NK-92 (cell line): ENCODE results near the gene ZBTB7C.
"Not testable (repeated sequence)": the region's sequence is repeated elsewhere in the genome, so short reads cannot be mapped to it uniquely, and the experiment has no call there.

Experiments
- DNase-seq: peaks from one replicate; lab custom pipeline; 2025; ENCODE audit not compliant: unreplicated experiment; lab: John Stamatoyannopoulos, UW

The ZBTB7C gene

GRCh38 chr18:48303883-48304282 is 105.3 kb downstream of the ZBTB7C start:
- no peak for DNase-seq

DNA sequence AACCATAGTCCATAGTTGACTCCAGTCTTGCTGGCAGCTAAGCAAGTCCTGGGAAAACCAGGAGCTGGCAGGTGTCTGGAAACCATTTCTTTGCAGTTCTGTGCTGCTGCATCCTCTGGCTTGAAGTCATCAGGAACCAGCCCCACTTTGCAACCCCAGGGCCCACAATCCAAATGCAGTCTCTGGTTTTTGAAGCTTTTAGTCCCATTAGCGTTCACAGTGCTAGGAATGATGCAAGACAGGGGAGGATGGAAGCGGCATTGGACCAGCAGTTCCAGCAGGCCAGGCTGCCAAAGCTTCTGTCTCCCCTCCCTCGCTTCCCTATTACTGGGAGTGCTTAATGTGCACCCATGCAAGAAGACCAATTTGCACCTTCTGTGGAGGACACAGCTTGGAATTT is 106.4 kb downstream of the ZBTB7C start:
- no peak for DNase-seq

DNA sequence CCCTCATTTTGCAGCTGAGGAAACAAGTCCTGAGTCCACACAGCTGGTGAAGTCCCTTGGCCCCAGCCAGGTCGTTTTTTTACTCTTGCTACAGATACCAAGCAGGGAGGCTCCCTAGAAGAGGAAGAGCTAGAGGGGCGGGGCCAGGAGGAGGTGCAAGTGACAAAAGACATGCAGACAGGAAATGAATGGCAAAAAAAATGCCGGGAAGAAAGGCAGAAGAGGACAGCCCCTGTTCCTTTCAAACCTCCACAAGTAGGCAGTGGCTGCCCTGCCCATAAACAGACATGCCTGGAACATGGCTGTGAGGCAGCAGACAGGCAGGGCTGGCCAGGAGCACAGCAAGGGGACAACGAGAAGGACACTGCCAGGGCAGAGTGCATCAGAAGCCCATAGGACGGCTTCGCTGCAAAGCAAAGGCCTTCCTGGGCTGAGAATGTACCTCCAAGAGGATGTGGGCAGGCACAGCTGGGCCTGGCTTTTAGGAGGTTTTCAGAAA is 108.7 kb downstream of the ZBTB7C start:
- DNase-seq, result no peak

DNA sequence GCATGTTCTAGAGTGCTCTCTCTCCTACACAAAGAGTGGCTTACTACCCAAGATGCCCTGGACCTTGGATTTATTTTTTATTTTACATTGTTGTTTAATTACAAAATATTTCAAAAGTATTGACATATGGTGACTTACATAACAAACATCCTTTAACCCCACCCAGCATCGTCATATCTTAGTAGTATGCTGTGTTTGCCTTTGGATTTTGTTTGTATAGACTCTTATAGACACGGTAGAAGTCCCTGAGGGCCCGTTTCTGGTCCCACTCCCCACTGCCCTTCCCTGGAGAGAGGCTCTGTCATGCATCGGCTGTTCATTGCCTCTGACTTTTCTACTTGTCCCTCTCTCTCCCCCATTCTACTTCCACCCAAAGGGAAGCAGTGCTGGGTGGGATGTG is 112.0 kb downstream of the ZBTB7C start:
- DNase-seq, result no peak

DNA sequence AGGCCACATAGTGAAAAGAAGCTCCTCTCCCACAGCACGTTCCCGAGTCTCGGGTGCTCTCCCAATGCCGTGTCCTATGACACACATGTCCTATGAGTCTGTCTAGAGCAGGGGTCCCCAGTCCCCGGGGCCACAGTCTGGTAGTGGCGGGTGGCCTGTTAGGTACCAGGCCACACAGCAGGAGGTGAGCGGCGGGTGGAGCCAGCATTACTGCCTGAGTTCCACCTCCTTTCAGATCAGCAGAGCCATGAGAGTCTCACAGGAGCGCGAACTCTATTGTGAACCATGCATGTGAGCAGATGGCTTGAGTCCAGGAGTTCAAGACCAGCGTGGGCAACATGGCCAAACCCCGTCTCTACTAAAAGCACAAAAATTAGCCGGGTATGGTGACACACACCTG is 112.6 kb downstream of the ZBTB7C start:
- DNase-seq, result no peak

- no peak for DNase-seq
These were observed 113.4 kb downstream of the ZBTB7C start for GRCh38 chr18:48295586-48296311.

DNA sequence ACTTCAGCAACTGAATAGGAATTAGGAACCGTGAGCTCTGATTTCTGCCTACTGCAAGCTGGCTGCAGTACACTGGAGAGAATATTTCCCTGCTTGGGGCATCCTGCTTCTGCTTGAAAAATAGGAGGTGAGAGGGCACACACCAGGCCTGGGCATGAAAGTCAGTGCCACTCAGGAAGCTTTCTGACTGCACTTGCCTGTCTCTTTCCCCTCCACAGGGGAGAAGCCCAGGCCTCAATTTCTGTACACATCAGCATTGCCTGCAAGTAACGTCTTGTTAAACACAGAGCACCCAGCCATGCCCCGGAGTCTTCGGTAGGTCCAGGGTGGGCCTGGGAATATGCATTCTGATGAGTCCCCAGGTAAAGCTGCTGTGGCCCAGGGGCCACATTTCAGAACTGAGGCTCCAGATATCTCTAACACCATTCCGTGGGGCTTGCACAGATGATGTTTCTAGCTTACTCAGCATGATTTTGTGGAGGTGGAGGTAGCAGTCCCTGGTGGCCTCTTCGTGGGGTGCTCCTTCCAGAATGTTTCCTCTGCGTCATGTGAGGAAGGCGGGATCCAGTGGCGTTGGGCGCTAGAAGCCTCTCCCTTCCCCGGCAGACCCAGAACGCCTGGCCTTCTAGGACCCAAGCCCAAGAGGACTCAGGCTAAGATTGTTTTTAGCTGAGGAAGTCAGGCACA is 114.1 kb downstream of the ZBTB7C start:
- DNase-seq, result no peak

GRCh38 chr18:48293954-48294898 is 115.0 kb downstream of the ZBTB7C start:
- no peak for DNase-seq

GRCh38 chr18:48292782-48293424 is 116.3 kb downstream of the ZBTB7C start:
- DNase-seq, result no peak

DNA sequence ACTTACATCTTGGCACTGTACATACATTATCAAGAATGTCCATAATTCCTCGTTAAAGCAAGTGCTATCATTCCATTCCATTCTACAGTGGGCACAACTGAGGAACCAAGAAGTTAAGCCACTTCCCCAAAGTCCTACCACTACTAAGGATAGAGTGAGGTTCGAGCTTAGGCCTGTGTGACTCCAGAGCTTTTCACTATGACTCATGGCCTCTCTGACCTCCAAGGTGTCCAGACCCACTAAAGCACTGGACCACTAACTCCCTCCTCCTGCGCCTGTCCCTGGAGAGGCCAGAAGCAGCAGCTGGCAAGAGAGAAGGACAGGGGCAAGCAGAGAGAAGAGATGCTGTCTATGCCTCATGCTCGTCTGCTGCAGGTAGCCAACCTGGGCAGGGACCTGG is 117.0 kb downstream of the ZBTB7C start:
- DNase-seq, result no peak

- no peak for DNase-seq
These were observed 118.8 kb downstream of the ZBTB7C start for GRCh38 chr18:48290162-48290926.

DNA sequence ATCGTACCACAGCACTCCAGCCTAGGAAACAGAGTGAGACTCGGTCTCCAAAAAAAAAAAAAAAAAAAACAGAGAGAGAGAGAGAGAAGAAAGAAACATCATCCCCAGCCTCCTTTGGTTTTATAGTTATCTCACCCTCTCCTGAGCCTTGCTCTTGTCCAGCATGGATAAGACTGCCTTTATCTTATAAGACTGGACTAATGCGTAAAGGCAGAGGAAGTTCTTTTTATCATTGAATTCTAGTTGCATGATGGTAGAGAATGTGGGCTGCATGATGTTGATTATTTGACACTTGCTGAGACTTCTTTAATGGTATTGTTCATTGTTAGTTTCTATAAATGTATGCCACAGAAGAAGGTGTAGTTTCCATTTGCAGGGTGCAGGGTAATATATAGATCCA is 124.4 kb downstream of the ZBTB7C start:
- no peak for DNase-seq

DNA sequence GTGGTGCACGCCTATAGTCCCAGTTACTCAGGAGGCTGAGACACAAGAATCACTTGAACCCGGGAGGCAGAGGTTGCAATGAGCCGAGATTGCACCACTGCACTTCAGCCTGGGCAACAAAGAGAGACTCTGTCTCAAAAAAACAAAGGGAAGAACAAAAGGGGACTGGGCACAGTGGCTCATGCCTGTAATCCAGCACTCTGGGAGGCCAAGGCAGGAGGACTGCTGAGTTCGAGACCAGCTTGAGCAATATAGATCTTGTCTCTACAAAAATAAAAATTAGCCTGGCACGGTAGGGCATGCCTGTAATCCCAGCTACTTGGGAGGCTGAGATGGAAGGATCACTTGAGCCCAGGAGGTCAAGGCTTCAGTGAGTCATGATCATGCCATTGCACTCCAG is 125.2 kb downstream of the ZBTB7C start:
- DNase-seq, result not testable (repeated sequence)

DNA sequence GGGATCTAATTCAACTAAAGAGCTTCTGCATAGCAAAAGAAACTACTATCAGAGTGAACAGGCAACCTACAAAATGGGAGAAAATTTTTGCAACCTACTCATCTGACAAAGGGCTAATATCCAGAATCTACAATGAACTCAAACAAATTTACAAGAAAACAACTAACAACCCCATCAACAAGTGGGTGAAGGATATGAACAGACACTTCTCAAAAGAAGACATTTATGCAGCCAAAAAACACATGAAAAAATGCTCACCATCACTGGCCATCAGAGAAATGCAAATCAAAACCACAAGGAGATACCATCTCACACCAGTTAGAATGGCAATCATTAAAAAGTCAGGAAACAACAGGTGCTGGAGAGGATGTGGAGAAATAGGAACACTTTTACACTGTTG is 127.7 kb downstream of the ZBTB7C start:
- not testable (repeated sequence) for DNase-seq

DNA sequence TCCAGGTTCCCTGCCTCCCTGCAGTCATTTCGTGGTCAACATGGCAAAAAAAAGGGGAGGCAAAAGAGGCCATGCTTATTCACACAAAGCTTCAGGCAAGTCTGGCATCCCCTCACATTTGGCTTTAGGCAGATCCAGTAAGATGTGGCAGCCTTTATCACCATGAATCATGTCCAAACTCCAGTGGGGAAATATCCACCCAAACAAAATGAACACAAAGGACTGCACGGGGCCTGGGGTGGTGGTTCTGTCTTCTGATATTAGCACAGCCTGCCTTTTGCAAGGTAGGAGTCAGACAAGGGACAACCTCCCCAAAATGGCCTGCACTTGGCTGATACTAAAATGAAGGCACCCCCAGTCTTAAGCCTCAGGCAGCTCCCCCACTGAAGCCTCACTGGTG is 129.9 kb downstream of the ZBTB7C start:
- no peak for DNase-seq

DNA sequence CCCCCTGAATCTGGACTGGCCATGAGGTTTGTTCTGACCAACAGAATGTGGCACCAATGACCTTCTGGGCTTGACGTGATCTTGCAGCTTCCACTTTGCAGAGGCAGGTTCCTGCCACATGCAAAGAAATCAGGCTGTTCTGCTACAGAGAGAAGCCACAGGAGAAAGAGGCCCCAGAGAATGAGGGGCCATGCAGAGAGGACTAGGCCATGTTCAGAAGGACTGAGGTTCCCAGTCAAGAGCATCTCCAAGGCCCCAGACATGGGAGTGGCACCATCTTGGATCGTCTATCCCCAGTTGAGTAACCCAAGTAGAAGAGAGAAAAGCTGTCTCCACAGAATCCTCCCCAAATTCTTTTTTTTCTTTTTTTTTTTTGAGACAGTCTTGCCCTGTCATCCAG is 131.1 kb downstream of the ZBTB7C start:
- no peak for DNase-seq

DNA sequence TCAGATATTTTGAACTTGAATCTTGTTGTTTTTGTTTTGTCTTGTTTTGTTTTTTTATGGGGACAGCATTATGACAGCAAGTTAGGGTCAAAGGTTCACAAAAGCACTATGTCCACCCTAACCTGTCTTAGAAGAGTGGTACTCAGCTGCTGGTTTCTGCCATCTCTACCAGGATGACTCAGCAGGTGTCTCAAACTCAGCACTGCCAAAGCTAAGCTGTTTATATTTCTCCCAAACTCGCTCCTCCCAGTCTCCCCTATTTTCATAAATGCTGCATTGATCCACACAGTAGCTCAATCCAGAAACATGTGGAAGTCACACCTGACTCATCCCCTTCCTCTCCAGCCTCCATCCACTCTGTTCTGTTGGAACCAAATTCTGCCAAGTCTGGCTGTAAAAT is 134.9 kb downstream of the ZBTB7C start:
- DNase-seq, result no peak

DNA sequence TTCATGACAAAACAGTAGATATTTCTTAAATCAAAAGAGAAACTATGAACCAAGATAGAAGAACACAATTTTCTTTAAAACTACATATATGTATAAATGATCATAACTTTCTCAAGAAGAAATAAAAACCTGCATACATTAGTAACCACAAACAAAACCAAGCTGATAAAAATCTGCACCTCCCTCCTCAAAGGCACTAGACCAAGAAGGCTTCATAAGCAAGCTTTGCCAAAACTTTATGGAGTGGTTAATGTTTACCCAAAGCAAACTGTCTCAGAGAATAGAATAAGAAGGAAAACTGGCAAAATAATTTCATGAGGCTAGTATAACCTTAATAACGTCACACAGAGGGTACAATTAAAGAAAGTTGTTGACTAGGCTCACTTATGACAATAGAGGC is 138.3 kb downstream of the ZBTB7C start:
- DNase-seq, result no peak

DNA sequence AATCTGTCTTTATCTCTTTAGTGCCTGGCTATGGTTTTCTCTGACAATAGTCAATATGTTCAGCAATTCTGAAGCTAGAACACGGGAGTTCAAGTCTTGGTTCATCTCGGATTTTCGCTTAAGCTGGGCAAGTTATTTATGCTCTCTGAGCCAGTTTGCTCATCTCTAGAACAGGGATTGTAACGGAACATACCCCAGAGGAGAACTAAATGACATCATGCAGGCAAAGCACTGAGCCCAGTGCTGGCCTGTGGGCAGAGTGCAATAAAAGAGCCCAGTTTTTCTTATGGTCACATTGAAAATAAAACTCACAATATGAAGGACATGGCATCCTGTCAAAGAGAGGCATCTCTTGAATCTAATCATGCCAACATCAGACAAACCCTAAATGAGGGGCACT is 143.9 kb downstream of the ZBTB7C start:
- DNase-seq, result no peak
